OCI-LY7 (cell line): ENCODE measurements around the gene TRPC6. TPM values are rescaled to one million over a fixed set of nuclear protein-coding genes. Genes with fewer than 3 reads are reported as not detected.

Experiments used
- BruUV-seq: library from RNA; stranded (reverse); fragments of 400-500 nt; replicated peaks from 2 replicates; lab custom pipeline; 2021; lab: Mats Ljungman, UMichigan
- CTCF ChIA-PET: fragments of 300-600 bp; sonication (Branson Sonifier 250); formaldehyde crosslinking; loops from one replicate; lab custom pipeline; 2022; ENCODE audit warnings: antibody characterized with exemption; ENCODE audit not compliant: unreplicated experiment; lab: Charles Lee
- POLR2A ChIA-PET: fragments of 300-600 bp; sonication (Branson Sonifier 250); formaldehyde crosslinking; loops from one replicate; lab custom pipeline; 2022; ENCODE audit warnings: antibody characterized with exemption; lab: Charles Lee
- DNase-seq: peaks from one replicate; pipeline ENCODE4 v3.0.0-alpha.2; 2015; ENCODE audit warnings: low spot score
- H2AFZ ChIP-seq: fragments of 200-600 bp; sonication (generic), shearing (Covaris generic); 2 replicates; pipeline ENCODE4 v1.6.1; 2014; ENCODE audit warnings: mild to moderate bottlenecking, antibody characterized with exemption, low read length, moderate library complexity
- H3K27ac ChIP-seq: fragments of 200-600 bp; sonication (generic); 2 replicates; pipeline ENCODE4 v1.5.1; 2014; ENCODE audit warnings: mixed run types, low read depth, mild to moderate bottlenecking, moderate library complexity, low read length, inconsistent platforms; ENCODE audit not compliant: poor library complexity, severe bottlenecking
- H3K36me3 ChIP-seq: fragments of 200-600 bp; sonication (generic); 2 replicates; pipeline ENCODE4 v1.6.1; 2014; ENCODE audit warnings: mild to moderate bottlenecking, antibody characterized with exemption, low read length, moderate library complexity, mixed read lengths; ENCODE audit not compliant: insufficient read depth
- H3K4me1 ChIP-seq: fragments of 200-600 bp; sonication (generic); 2 replicates; pipeline ENCODE4 v1.5.1; 2014; ENCODE audit warnings: mild to moderate bottlenecking, low read length; ENCODE audit not compliant: insufficient read depth, poor library complexity, severe bottlenecking
- H3K4me2 ChIP-seq: fragments of 200-600 bp; sonication (generic); 2 replicates; pipeline ENCODE4 v1.6.1; 2014; ENCODE audit warnings: mild to moderate bottlenecking, low read length
- H3K4me3 ChIP-seq: fragments of 200-600 bp; sonication (generic); 2 replicates; pipeline ENCODE4 v1.5.1; 2014; ENCODE audit warnings: mild to moderate bottlenecking, low read depth, low read length; ENCODE audit not compliant: poor library complexity, severe bottlenecking
- H3K79me2 ChIP-seq: fragments of 200-600 bp; sonication (generic); 2 replicates; pipeline ENCODE4 v1.6.1; 2016; ENCODE audit warnings: low read depth, mild to moderate bottlenecking, low read length, moderate library complexity, mixed read lengths; ENCODE audit not compliant: insufficient read depth
- H3K9me2 ChIP-seq: fragments of 200-600 bp; sonication (generic); 2 replicates; pipeline ENCODE4 v1.6.1; 2016; ENCODE audit warnings: mild to moderate bottlenecking, low read length, mixed read lengths; ENCODE audit not compliant: insufficient read depth
- H3K9me3 ChIP-seq: fragments of 200-600 bp; sonication (generic); 2 replicates; pipeline ENCODE4 v1.6.1; 2014; ENCODE audit warnings: mild to moderate bottlenecking, mixed run types, low read length, mixed read lengths
- H4K20me1 ChIP-seq: fragments of 200-600 bp; sonication (generic); 2 replicates; pipeline ENCODE4 v1.6.1; 2014; ENCODE audit warnings: mild to moderate bottlenecking, antibody characterized with exemption, low read length, moderate library complexity, mixed read lengths; ENCODE audit not compliant: insufficient read depth
- EZH2phosphoT487 ChIP-seq: fragments of 200-600 bp; sonication (generic); IDR thresholded peaks from 2 replicates; pipeline ENCODE4 v1.6.1; 2018; ENCODE audit warnings: low read depth, borderline replicate concordance, mild to moderate bottlenecking, mixed run types, antibody characterized with exemption, low read length, moderate library complexity, mixed read lengths
- intact Hi-C: fragments of 100-400 bp; cut with micrococcal nuclease; formaldehyde crosslinking; loops from one replicate; pipeline ENCODE4 v1.10.0; 2022; ENCODE audit not compliant: unreplicated experiment
- total RNA-seq, 2 experiments: library from RNA; depleted of rRNA in 1 of 2; stranded (reverse); fragments of >200 nt in 1 of 2; shearing (Covaris generic) in 1 of 2; gene quantifications; 2 replicates each; pipeline ENCODE4 v1.2.3, GENCODE V29; 2014 to 2022
- TF ChIP-seq, protein P1 (sequence below): fragments of 200-600 bp; sonication (generic); conservative IDR thresholded peaks from 2 replicates; pipeline ENCODE4 v1.5.1; 2014; ENCODE audit warnings: mild to moderate bottlenecking, antibody characterized with exemption, low read length, moderate library complexity, mixed read lengths

Gene TRPC6
- total RNA-seq, 2 experiments from 2014 or later = not detected

DNA sequence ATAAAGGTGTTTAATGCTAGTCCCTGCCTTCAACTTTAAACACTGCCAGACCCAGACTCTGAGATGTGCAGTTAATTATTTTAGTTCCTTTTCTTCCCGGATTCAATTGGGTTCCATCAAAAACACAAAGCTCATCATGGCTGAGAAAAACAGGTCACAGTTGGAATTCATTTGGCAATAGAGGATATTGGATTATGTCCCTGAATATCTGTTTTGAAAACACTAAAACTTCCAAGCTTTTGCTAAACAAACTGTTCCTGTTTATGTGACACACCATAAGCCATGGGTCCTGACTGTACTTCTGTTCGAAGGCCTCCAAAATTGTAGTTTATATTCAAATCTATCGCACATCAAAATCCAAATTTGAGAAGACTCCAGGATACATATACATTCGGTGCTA is 150.7 kb downstream of the TRPC6 start:
- H3K4me2 ChIP-seq = no peak overlapping the region
- H3K9me2 ChIP-seq = no peaks in the 10 kb centered on the region
- TF ChIP-seq, protein P1, sequence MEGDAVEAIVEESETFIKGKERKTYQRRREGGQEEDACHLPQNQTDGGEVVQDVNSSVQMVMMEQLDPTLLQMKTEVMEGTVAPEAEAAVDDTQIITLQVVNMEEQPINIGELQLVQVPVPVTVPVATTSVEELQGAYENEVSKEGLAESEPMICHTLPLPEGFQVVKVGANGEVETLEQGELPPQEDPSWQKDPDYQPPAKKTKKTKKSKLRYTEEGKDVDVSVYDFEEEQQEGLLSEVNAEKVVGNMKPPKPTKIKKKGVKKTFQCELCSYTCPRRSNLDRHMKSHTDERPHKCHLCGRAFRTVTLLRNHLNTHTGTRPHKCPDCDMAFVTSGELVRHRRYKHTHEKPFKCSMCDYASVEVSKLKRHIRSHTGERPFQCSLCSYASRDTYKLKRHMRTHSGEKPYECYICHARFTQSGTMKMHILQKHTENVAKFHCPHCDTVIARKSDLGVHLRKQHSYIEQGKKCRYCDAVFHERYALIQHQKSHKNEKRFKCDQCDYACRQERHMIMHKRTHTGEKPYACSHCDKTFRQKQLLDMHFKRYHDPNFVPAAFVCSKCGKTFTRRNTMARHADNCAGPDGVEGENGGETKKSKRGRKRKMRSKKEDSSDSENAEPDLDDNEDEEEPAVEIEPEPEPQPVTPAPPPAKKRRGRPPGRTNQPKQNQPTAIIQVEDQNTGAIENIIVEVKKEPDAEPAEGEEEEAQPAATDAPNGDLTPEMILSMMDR = no peak
- no peak for TF ChIP-seq EZH2phosphoT487
- H3K9me3 ChIP-seq = no peaks in the 10 kb centered on the region
- no peaks in the 10 kb centered on the region for H3K79me2 ChIP-seq
- H2AFZ ChIP-seq = no peak overlapping the region
- no TSS peak for BruUV-seq
- H3K4me1 ChIP-seq = no peaks in the 10 kb centered on the region
- intact Hi-C loops = loop anchor here (10.0 kb wide), 1 partner anchor 458 kb away; no protein-coding TSS in a partner anchor
- no peak for DNase-seq
- no peak overlapping the region for H3K27ac ChIP-seq
- no peak overlapping the region for H3K4me3 ChIP-seq
- H4K20me1 ChIP-seq = no peaks in the 10 kb centered on the region
- CTCF ChIA-PET = no interaction called here
- POLR2A ChIA-PET = no interaction called here
- H3K36me3 ChIP-seq = no peaks in the 10 kb centered on the region

DNA sequence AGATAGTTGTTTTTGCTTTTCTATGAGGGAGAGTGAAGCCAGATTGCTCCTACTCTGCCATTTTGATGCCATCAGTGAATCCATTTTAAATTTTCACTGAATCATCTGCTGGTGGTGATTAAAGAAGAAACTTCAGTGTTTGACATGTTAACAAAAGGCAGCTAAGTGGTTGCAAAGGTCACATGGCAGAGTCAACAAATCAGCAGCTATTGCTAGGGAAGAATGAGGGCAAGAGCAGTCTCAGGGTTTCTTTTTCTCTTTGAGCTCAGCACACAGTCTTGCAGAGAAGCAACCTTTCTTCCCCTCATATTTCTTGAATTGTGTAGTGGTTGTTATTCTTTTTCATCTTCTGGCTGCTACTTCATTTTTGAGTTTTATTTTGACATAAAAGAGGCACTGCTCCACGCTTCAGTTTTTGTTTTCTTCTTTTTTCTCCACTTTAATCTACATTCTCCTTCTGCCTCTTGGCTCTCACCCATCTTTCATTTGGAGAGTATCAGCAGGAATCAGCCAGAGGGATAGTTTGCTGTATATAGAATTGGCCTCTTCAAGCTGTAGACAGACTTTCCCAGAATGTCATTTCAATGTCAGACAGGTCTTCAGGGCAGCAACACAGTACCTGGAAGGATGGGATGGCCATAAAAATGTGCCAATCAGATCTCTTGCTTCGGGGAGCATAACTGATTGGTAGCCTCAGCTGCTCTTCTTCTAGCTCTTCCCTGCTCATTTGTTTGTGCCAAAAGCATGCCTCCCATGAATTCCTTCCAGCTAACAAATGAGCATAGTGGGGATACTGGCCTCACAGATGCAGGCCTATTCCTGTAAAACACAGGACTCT is 153.9 kb downstream of the TRPC6 start:
- CTCF ChIA-PET = no interaction called here
- intact Hi-C loops = loop anchor here (5.0 to 10.0 kb wide), 2 partner anchors 417 to 455 kb away; no protein-coding TSS in a partner anchor

More for the DNA sequence above, 153.9 kb downstream of the TRPC6 start:
- Histone ChIP-seq H3K9me3 (no peaks in the 10 kb centered on the region), H3K4me2 (no peak overlapping the region), H4K20me1 (no peaks in the 10 kb centered on the region), H3K4me1 (no peaks in the 10 kb centered on the region), H3K9me2 (no peaks in the 10 kb centered on the region), H3K36me3 (no peaks in the 10 kb centered on the region), H3K79me2 (no peaks in the 10 kb centered on the region), H3K4me3 (no peak overlapping the region), H3K27ac (no peak overlapping the region), H2AFZ (no peak overlapping the region)
- no peak for TF ChIP-seq EZH2phosphoT487
- TF ChIP-seq, protein P1 = no peak
- no peak for DNase-seq
- BruUV-seq = no TSS peak
- POLR2A ChIA-PET = interaction anchor here (0.6 kb wide), 1 partner anchor 33 kb away, joined by 3 read pairs; no protein-coding TSS in a partner anchor
